IMR-90 (cell line): ENCODE data around the gene CUBN. TPM values are rescaled to one million over a fixed set of nuclear protein-coding genes. Genes with fewer than 3 reads are reported as not detected.

Source experiments
- ATAC-seq: fragments of 200-7000 bp; cut with Tn5 transposase; 2 replicates; pipeline ENCODE4 v1.9.1; 2020; ENCODE audit warnings: low read depth, mild to moderate bottlenecking, moderate library complexity
- BruUV-seq: library from RNA; stranded (reverse); fragments of 400-500 nt; replicated peaks from 2 replicates; lab custom pipeline; 2021; lab: Mats Ljungman, UMichigan
- CTCF ChIA-PET: fragments of 300-600 bp; formaldehyde crosslinking; extraction: SDS; loops from one replicate; lab custom pipeline; 2021; ENCODE audit warnings: antibody characterized with exemption; lab: Yijun Ruan, JAX
- POLR2A ChIA-PET: fragments of 300-600 bp; sonication (Branson Sonifier 250); formaldehyde crosslinking; loops from one replicate; lab custom pipeline; 2022; ENCODE audit warnings: antibody characterized with exemption; ENCODE audit not compliant: unreplicated experiment; lab: Charles Lee
- DNase-seq: peaks from one replicate; pipeline ENCODE4 v3.0.0; 2013
- H2AFZ ChIP-seq: replicated peaks from 2 replicates; pipeline ENCODE3; 2013; ENCODE audit warnings: low read length, mild to moderate bottlenecking; ENCODE audit not compliant: poor library complexity
- H2AK5ac ChIP-seq: 2 replicates; pipeline ENCODE4 v1.6.1; 2013; ENCODE audit warnings: low read depth, low read length, inconsistent platforms
- H2AK9ac ChIP-seq: replicated peaks from 2 replicates; pipeline ENCODE3; 2013; ENCODE audit warnings: mild to moderate bottlenecking, low read depth, low read length, moderate library complexity; ENCODE audit not compliant: poor library complexity
- H2BK120ac ChIP-seq: 2 replicates; pipeline ENCODE4 v1.6.1; 2013; ENCODE audit warnings: low read depth, low read length, inconsistent platforms
- H2BK15ac ChIP-seq: 3 replicates; pipeline ENCODE4 v1.6.1; 2013; ENCODE audit warnings: low read depth, low read length, inconsistent platforms
- H2BK20ac ChIP-seq: 2 replicates; pipeline ENCODE4 v1.6.1; 2013; ENCODE audit warnings: low read depth, mild to moderate bottlenecking, inconsistent platforms, low read length, moderate library complexity
- H2BK5ac ChIP-seq: 2 replicates; pipeline ENCODE4 v1.6.1; 2013; ENCODE audit warnings: mild to moderate bottlenecking, low read depth, low read length, inconsistent platforms; ENCODE audit not compliant: poor library complexity, severe bottlenecking
- H3K14ac ChIP-seq: replicated peaks from 2 replicates; pipeline ENCODE4 v1.6.1; 2013; ENCODE audit warnings: low read depth, low read length, inconsistent platforms
- H3K18ac ChIP-seq: 2 replicates; pipeline ENCODE4 v1.6.1; 2013; ENCODE audit warnings: low read depth, low read length, control low read depth
- H3K23ac ChIP-seq: 2 replicates; pipeline ENCODE4 v1.6.1; 2013; ENCODE audit warnings: low read depth, low read length, inconsistent platforms
- H3K27ac ChIP-seq: 2 replicates; pipeline ENCODE4 v1.5.1; 2013; ENCODE audit warnings: mild to moderate bottlenecking, control low read depth, low read length; ENCODE audit not compliant: insufficient read depth
- H3K27me3 ChIP-seq: 2 replicates; pipeline ENCODE4 v1.6.1; 2013; ENCODE audit warnings: low read length; ENCODE audit not compliant: control insufficient read depth, insufficient read depth
- H3K36me3 ChIP-seq: 2 replicates; pipeline ENCODE4 v1.6.1; 2013; ENCODE audit warnings: low read length, mixed read lengths; ENCODE audit not compliant: control insufficient read depth, insufficient read depth
- H3K4ac ChIP-seq: 2 replicates; pipeline ENCODE4 v1.6.1; 2013; ENCODE audit warnings: low read depth, low read length, inconsistent platforms
- H3K4me1 ChIP-seq: 2 replicates; pipeline ENCODE4 v1.6.1; 2013; ENCODE audit warnings: low read length, mixed read lengths; ENCODE audit not compliant: control insufficient read depth, insufficient read depth
- H3K4me2 ChIP-seq: 2 replicates; pipeline ENCODE4 v1.6.1; 2013; ENCODE audit warnings: low read depth, mild to moderate bottlenecking, control low read depth, low read length, moderate library complexity
- H3K4me3 ChIP-seq: 2 replicates; pipeline ENCODE4 v1.5.1; 2013; ENCODE audit warnings: low read depth, mild to moderate bottlenecking, control low read depth, low read length, moderate library complexity; ENCODE audit not compliant: insufficient read depth
- H3K56ac ChIP-seq: 2 replicates; pipeline ENCODE4 v1.6.1; 2013; ENCODE audit warnings: low read length, inconsistent platforms; ENCODE audit not compliant: insufficient read depth; ENCODE audit errors: extremely low read depth
- H3K79me1 ChIP-seq, 2 experiments: 2 replicates each; pipeline ENCODE4 v1.6.1; 2013; ENCODE audit warnings: low read length in 2 of 2, inconsistent platforms in 1 of 2, low read depth in 1 of 2
- H3K9ac ChIP-seq: 2 replicates; pipeline ENCODE4 v1.6.1; 2013; ENCODE audit warnings: low read depth, low read length, control low read depth
- H3K9me1 ChIP-seq: 2 replicates; pipeline ENCODE4 v1.6.1; 2013; ENCODE audit warnings: low read length, inconsistent platforms; ENCODE audit not compliant: insufficient read depth
- H3K9me3 ChIP-seq: 2 replicates; pipeline ENCODE4 v1.6.1; 2013; ENCODE audit warnings: low read length; ENCODE audit not compliant: control insufficient read depth, insufficient read depth
- H4K20me1 ChIP-seq: 2 replicates; pipeline ENCODE4 v1.6.1; 2013; ENCODE audit warnings: low read length, inconsistent platforms; ENCODE audit not compliant: insufficient read depth
- H4K5ac ChIP-seq: 2 replicates; pipeline ENCODE4 v1.6.1; 2013; ENCODE audit warnings: mild to moderate bottlenecking, low read depth, low read length, control low read depth
- H4K8ac ChIP-seq, 2 experiments: 2 replicates each; pipeline ENCODE4 v1.6.1; 2013; ENCODE audit warnings: low read depth in 2 of 2, low read length in 2 of 2, control low read depth in 1 of 2, inconsistent platforms in 1 of 2
- H4K91ac ChIP-seq: 2 replicates; pipeline ENCODE4 v1.6.1; 2013; ENCODE audit warnings: low read depth, low read length, inconsistent platforms; ENCODE audit not compliant: insufficient read depth
- CEBPB ChIP-seq: IDR thresholded peaks from 2 replicates; pipeline ENCODE4 v1.6.1; 2012; ENCODE audit warnings: low read depth, low read length, improper control_type of control experiment
- MAFK ChIP-seq: IDR thresholded peaks from 2 replicates; pipeline ENCODE4 v1.6.1; 2012; ENCODE audit warnings: low read depth, low read length, improper control_type of control experiment
- MAZ ChIP-seq: IDR thresholded peaks from 2 replicates; pipeline ENCODE4 v1.6.1; 2012; ENCODE audit warnings: low read depth, mild to moderate bottlenecking, low read length, improper control_type of control experiment, moderate library complexity, borderline replicate concordance
- MXI1 ChIP-seq: IDR thresholded peaks from 2 replicates; pipeline ENCODE4 v1.6.1; 2012; ENCODE audit warnings: low read depth, mild to moderate bottlenecking, low read length, moderate library complexity, borderline replicate concordance
- NFE2L2 ChIP-seq: fragments of 150-350 bp; IDR thresholded peaks from 2 replicates; pipeline ENCODE4 v1.6.1; 2016; ENCODE audit warnings: low read depth, mild to moderate bottlenecking, low read length
- POLR2A ChIP-seq: IDR thresholded peaks from 2 replicates; pipeline ENCODE4 v1.6.1; 2012; ENCODE audit warnings: mild to moderate bottlenecking, low read depth, low read length
- RCOR1 ChIP-seq: IDR thresholded peaks from 2 replicates; pipeline ENCODE4 v1.6.1; 2012; ENCODE audit warnings: mild to moderate bottlenecking, low read length, improper control_type of control experiment; ENCODE audit not compliant: insufficient replicate concordance
- RFX5 ChIP-seq: IDR thresholded peaks from 2 replicates; pipeline ENCODE4 v1.8.0; 2012; ENCODE audit warnings: low read depth, mild to moderate bottlenecking, low read length, moderate library complexity
- WGBS, 2 experiments: methylation state at CpG; one replicate each; pipeline versions ENCODE4 v1.1.5 to v1.1.7; 2013; ENCODE audit warnings: missing lambda C conversion rate in 2 of 2; ENCODE audit not compliant: insufficient read length in 1 of 2; ENCODE audit errors: extremely low coverage in 2 of 2; 5-methylcytosine and 5-hydroxymethylcytosine counted together
- dilution Hi-C: fragments of 300-500 bp; cut with HindIII; formaldehyde crosslinking; loops from one replicate; pipeline ENCODE4 v1.14.3; 2018; ENCODE audit warnings: low sequenced_read_pairs; ENCODE audit not compliant: unreplicated experiment
- in situ Hi-C: fragments of 300-500 bp; cut with MboI; formaldehyde crosslinking; loops from 3 replicates; pipeline ENCODE4 v1.14.3; 2019; ENCODE audit warnings: low sequenced_read_pairs, inconsistent platforms, mixed read lengths
- intact Hi-C: fragments of 100-400 bp; cut with micrococcal nuclease; formaldehyde crosslinking; loops from 2 replicates; pipeline ENCODE4 v1.10.0; 2022
- polyA plus RNA-seq, 3 experiments: library from polyadenylated mRNA; depleted of rRNA; stranded (reverse); fragments of >200 nt; gene quantifications; 2 replicates each; pipeline ENCODE4 v1.2.3, GENCODE V29; 2012; ENCODE audit warnings: low replicate concordance in 1 of 3
- total RNA-seq: library from RNA; depleted of rRNA; stranded (reverse); fragments of >200 nt; gene quantifications from 2 replicates; pipeline ENCODE4 v1.2.3, GENCODE V29; 2012

The CUBN gene
- total and polyA plus RNA-seq, 2 of the 4 experiments (the other 2 are of a cell fraction): 0.19 to 0.54 TPM

- no peaks in the 10 kb centered on the region for H3K27me3 ChIP-seq
- dilution Hi-C loops (no loop called here), in situ Hi-C loops (no loop called here), intact Hi-C loops (no loop called here)
- ChIA-PET CTCF (no interaction called here), POLR2A (interaction anchor here (0.6 kb wide), 1 partner anchor 238 kb away, joined by 3 read pairs; no protein-coding TSS in a partner anchor)
- peaks cover 13% of the 10 kb centered on the region for H3K9me1 ChIP-seq
- peak overlapping the region; percentile 98 for H3K18ac ChIP-seq
- H2BK5ac ChIP-seq: peak overlapping the region; percentile 43
- TF ChIP-seq MAFK: no peak
- TF ChIP-seq MXI1: no peak
- no peak for TF ChIP-seq NFE2L2
- TF ChIP-seq RFX5: no peak
- TF ChIP-seq POLR2A: no peak
- TF ChIP-seq RCOR1: no peak
- no peak for TF ChIP-seq CEBPB
- no peak for TF ChIP-seq MAZ
- peaks cover 0 to 6% of the 10 kb centered on the region in 2 experiments; a peak in 2 of 4 replicates for H3K79me1 ChIP-seq
- peak overlapping the region; percentile 36; the same call in 1 of the 2 replicates for H3K9ac ChIP-seq
- H2AK5ac ChIP-seq: peak overlapping the region; percentile 22; the same call in 1 of the 2 replicates
- DNase-seq (no peak), ATAC-seq (peak; percentile 50)
- peak overlapping the region; percentile 46 to 81; a peak in 3 of 4 replicates for H4K8ac ChIP-seq
- peak overlapping the region; percentile 69 for H2BK120ac ChIP-seq
- H4K91ac ChIP-seq: peak overlapping the region; percentile 75; the same call in 1 of the 2 replicates
- H2BK15ac ChIP-seq: peak overlapping the region; percentile 80; the same call in 2 of the 3 replicates
- peak overlapping the region; percentile 54 for H2BK20ac ChIP-seq
- no peaks in the 10 kb centered on the region for H4K20me1 ChIP-seq
- H3K14ac ChIP-seq: 0 out of 2 replicates have a peak overlapping the region, but pooled peaks have one; percentile 22
- peak overlapping the region; percentile 88 for H4K5ac ChIP-seq
- peak overlapping the region; percentile 91 for H3K4me2 ChIP-seq
- no CpG with 5 or more reads among the region's 10 CpGs for WGBS, 2 experiments
- H3K4ac ChIP-seq: peak overlapping the region; percentile 69
- peak overlapping the region; percentile 35; the same call in 1 of the 2 replicates for H3K56ac ChIP-seq
- H3K4me1 ChIP-seq: peaks cover 16% of the 10 kb centered on the region
- H2AFZ ChIP-seq: peak overlapping the region; percentile 70
- no peak overlapping the region for H3K4me3 ChIP-seq
- no TSS peak for BruUV-seq
- H3K9me3 ChIP-seq: no peaks in the 10 kb centered on the region
- peak overlapping the region; percentile 57; the same call in 1 of the 2 replicates for H3K27ac ChIP-seq
- H3K23ac ChIP-seq: no peak overlapping the region; the same call in 1 of the 2 replicates
- no peaks in the 10 kb centered on the region for H3K36me3 ChIP-seq
- no peak overlapping the region for H2AK9ac ChIP-seq
Measured at GRCh38 chr10:16992611-16993119, 136.9 kb downstream of the CUBN start.
